ENCODE data around the gene C17orf107. TPM values are rescaled to one million over a fixed set of nuclear protein-coding genes. Genes with fewer than 3 reads are reported as not detected.
"Not testable (repeated sequence)": the region's sequence is repeated elsewhere in the genome, so short reads cannot be mapped to it uniquely, and the experiment has no call there.

The C17orf107 gene
- polyA plus RNA-seq, 1 experiment, result 1.0 TPM

- CTCF ChIA-PET, result interaction anchor here (0.6 to 1.3 kb wide), 3 partner anchors 72 to 148 kb away, joined by 3 read pairs; no protein-coding TSS in a partner anchor
- POLR2A ChIA-PET, result no interaction called here
Observed at GRCh38 chr17:4861052-4861451, 38.3 kb upstream of the C17orf107 start.

GRCh38 chr17:4862720-4863119 is 36.6 kb upstream of the C17orf107 start:
- no peak for TF ChIP-seq CTCF (IDR thresholded peaks at IDR 0.05; ENCODE audit: low read depth, low read length)
- POLR2A ChIA-PET, result no interaction called here
- Histone ChIP-seq H3K9me3 (ENCODE audit: control insufficient read depth, insufficient read depth, low read length) (no peaks in the 10 kb centered on the region), H3K27me3 (ENCODE audit: control insufficient read depth, insufficient read depth, low read length) (no peaks in the 10 kb centered on the region), H3K27ac (ENCODE audit: low read depth, low read length) (no peak overlapping the region), H3K4me3 (ENCODE audit: low read depth, low read length) (no peak overlapping the region)
- CTCF ChIA-PET, result no interaction called here
- no peak for DNase-seq (ENCODE audit: low read depth, low spot score)

More at GRCh38 chr17:4861052-4861451, 38.3 kb upstream of the C17orf107 start:
- H3K4me3 ChIP-seq (ENCODE audit: low read depth, low read length), result no peak overlapping the region
- H3K27me3 ChIP-seq (ENCODE audit: control insufficient read depth, insufficient read depth, low read length), result no peaks in the 10 kb centered on the region
- no peak for TF ChIP-seq CTCF (IDR thresholded peaks at IDR 0.05; ENCODE audit: low read depth, low read length)
- no peak for DNase-seq (ENCODE audit: low read depth, low spot score)
- no peaks in the 10 kb centered on the region for H3K9me3 ChIP-seq (ENCODE audit: control insufficient read depth, insufficient read depth, low read length)
- H3K27ac ChIP-seq (ENCODE audit: low read depth, low read length), result no peak overlapping the region

- ChIA-PET POLR2A (no interaction called here), CTCF (no interaction called here)
- TF ChIP-seq CTCF (IDR thresholded peaks at IDR 0.05; ENCODE audit: low read depth, low read length), result no peak
Observed at GRCh38 chr17:4863321-4863720, 36.0 kb upstream of the C17orf107 start.

GRCh38 chr17:4867535-4867934 is 31.8 kb upstream of the C17orf107 start:
- not testable (repeated sequence) for H3K27ac ChIP-seq (ENCODE audit: low read depth, low read length); DNase-seq (ENCODE audit: low read depth, low spot score); H3K9me3 ChIP-seq (ENCODE audit: control insufficient read depth, insufficient read depth, low read length); H3K27me3 ChIP-seq (ENCODE audit: control insufficient read depth, insufficient read depth, low read length); H3K4me3 ChIP-seq (ENCODE audit: low read depth, low read length)
- CTCF ChIA-PET, result interaction anchor here (0.6 to 1.3 kb wide), 2 partner anchors 77 to 126 kb away, joined by 5 to 6 read pairs; no protein-coding TSS in a partner anchor
- POLR2A ChIA-PET, result interaction anchor here (0.6 kb wide), 1 partner anchor 10 kb away, joined by 3 read pairs; no protein-coding TSS in a partner anchor

More at GRCh38 chr17:4863321-4863720, 36.0 kb upstream of the C17orf107 start:
- Histone ChIP-seq H3K27ac (ENCODE audit: low read depth, low read length) (no peak overlapping the region), H3K27me3 (ENCODE audit: control insufficient read depth, insufficient read depth, low read length) (no peaks in the 10 kb centered on the region), H3K4me3 (ENCODE audit: low read depth, low read length) (no peak overlapping the region), H3K9me3 (ENCODE audit: control insufficient read depth, insufficient read depth, low read length) (no peaks in the 10 kb centered on the region)
- DNase-seq (ENCODE audit: low read depth, low spot score), result no peak

- not testable (repeated sequence) for H3K27ac ChIP-seq (ENCODE audit: low read depth, low read length); H3K27me3 ChIP-seq (ENCODE audit: control insufficient read depth, insufficient read depth, low read length); H3K9me3 ChIP-seq (ENCODE audit: control insufficient read depth, insufficient read depth, low read length); DNase-seq (ENCODE audit: low read depth, low spot score); H3K4me3 ChIP-seq (ENCODE audit: low read depth, low read length)
- POLR2A ChIA-PET, result interaction anchor here (0.7 kb wide), 1 partner anchor 387 kb away, joined by 8 read pairs; no protein-coding TSS in a partner anchor
- CTCF ChIA-PET, result interaction anchor here (0.7 kb wide), 1 partner anchor 10 kb away, joined by 4 read pairs; no protein-coding TSS in a partner anchor
Observed at GRCh38 chr17:4869058-4869998, 30.0 kb upstream of the C17orf107 start.

- no peak for DNase-seq (ENCODE audit: low read depth, low spot score)
- POLR2A ChIA-PET, result no interaction called here
- TF ChIP-seq CTCF (IDR thresholded peaks at IDR 0.05; ENCODE audit: low read depth, low read length), result no peak
Observed at GRCh38 chr17:4870855-4871254, 28.5 kb upstream of the C17orf107 start.

More at GRCh38 chr17:4870855-4871254, 28.5 kb upstream of the C17orf107 start:
- H3K27ac ChIP-seq (ENCODE audit: low read depth, low read length), result no peak overlapping the region
- CTCF ChIA-PET, result interaction anchor here (0.6 to 0.8 kb wide), 2 partner anchors 13 to 80 kb away, joined by 4 to 10 read pairs; no protein-coding TSS in a partner anchor
- no peaks in the 10 kb centered on the region for H3K9me3 ChIP-seq (ENCODE audit: control insufficient read depth, insufficient read depth, low read length)
- no peaks in the 10 kb centered on the region for H3K27me3 ChIP-seq (ENCODE audit: control insufficient read depth, insufficient read depth, low read length)
- no peak overlapping the region for H3K4me3 ChIP-seq (ENCODE audit: low read depth, low read length)

Measured in AG04450 (cell line).